ENCODE results near the gene TPCN2.

DNA sequence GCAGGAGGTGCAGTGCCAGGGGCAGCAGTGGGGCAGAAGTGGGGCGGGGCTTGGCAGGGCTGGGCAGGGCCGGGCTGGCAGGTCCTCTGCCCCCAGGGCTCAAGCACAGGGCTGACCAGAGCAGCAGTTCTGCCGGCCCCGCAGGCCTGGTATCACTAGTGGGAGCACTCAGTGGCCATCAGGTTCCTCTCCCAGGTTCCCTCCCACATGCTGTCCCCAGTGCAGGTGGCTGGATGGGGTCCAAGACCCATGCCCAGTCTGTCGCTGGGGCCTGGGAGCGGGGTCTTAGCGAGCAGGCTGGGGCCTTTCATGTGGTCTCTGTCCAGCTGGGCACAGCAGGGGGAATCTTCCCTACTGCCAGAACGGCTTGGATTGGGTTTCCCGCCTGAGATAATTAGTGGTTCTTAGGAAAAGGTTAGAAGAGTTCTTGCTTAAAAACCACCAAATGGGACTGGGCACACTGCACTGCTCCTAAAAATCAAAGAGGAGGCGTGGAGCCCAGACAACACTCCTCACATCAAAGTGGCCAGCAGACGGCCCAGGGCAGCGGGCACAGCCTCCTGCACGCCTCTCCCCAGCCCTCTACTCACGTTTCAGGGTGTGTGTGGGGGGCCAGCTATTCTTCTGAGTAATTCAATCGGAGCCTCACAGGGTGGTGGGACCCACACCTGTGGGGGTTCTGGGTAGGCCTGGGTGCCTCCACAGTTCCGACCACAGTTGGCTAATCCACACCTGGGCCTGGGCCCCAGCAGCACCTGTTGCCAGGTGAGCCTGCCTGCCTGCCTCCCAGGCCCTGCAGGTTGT is 45.6 kb downstream of the TPCN2 start:
- TF ChIP-seq CTCF (IDR thresholded peaks at IDR 0.05) (no peak), POLR2AphosphoS5 (IDR thresholded peaks at IDR 0.05; ENCODE audit: low read depth, low read length) (0 out of 2 replicates have a peak, but pooled peaks have one; percentile 25), SIN3A (IDR thresholded peaks at IDR 0.05; ENCODE audit: borderline replicate concordance, insufficient read depth, low read depth, low read length) (0 out of 2 replicates have a peak, but pooled peaks have one; percentile 18)
- TF ChIP-seq, protein P1, sequence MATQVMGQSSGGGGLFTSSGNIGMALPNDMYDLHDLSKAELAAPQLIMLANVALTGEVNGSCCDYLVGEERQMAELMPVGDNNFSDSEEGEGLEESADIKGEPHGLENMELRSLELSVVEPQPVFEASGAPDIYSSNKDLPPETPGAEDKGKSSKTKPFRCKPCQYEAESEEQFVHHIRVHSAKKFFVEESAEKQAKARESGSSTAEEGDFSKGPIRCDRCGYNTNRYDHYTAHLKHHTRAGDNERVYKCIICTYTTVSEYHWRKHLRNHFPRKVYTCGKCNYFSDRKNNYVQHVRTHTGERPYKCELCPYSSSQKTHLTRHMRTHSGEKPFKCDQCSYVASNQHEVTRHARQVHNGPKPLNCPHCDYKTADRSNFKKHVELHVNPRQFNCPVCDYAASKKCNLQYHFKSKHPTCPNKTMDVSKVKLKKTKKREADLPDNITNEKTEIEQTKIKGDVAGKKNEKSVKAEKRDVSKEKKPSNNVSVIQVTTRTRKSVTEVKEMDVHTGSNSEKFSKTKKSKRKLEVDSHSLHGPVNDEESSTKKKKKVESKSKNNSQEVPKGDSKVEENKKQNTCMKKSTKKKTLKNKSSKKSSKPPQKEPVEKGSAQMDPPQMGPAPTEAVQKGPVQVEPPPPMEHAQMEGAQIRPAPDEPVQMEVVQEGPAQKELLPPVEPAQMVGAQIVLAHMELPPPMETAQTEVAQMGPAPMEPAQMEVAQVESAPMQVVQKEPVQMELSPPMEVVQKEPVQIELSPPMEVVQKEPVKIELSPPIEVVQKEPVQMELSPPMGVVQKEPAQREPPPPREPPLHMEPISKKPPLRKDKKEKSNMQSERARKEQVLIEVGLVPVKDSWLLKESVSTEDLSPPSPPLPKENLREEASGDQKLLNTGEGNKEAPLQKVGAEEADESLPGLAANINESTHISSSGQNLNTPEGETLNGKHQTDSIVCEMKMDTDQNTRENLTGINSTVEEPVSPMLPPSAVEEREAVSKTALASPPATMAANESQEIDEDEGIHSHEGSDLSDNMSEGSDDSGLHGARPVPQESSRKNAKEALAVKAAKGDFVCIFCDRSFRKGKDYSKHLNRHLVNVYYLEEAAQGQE (IDR thresholded peaks at IDR 0.05; ENCODE audit: insufficient read depth in 1 of 2, low read depth in 2 of 2, low read length in 1 of 2) = no peak
